Measurements from ENCODE around the gene JHY. TPM values are rescaled to one million over a fixed set of nuclear protein-coding genes. Genes with fewer than 3 reads are reported as not detected.

Gene JHY
- total and polyA plus RNA-seq, 2 donors (not counting 1 experiment from before 2014, with no cell fraction given), result 1.6 to 3.5 TPM

DNA sequence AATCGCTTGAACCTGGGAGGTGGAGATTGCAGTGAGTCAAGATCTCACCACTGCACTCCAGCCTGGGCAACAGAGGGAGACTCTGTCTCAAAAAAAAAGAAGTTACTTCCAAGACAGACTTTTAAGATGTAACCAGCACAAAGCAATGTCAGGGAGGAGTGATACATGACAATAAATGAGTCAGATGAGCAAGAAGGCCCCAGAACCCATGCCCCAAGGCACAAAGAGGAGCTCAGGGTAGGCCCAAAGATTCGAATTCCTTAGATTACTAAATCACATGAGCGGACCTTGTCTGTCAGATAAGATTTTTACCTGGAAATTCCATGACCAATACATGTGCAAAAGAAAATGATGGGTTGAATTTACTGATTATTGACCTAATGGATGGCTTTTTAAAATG is 10.5 kb upstream of the JHY start:
- Histone ChIP-seq H3K27me3 (ENCODE audit: control insufficient read depth, insufficient read depth, low read length) (no peaks in the 10 kb centered on the region), H3K36me3 (ENCODE audit: control insufficient read depth, insufficient read depth, low read length) (no peaks in the 10 kb centered on the region), H2AFZ (ENCODE audit: low read length) (no peak overlapping the region), H3K9ac (ENCODE audit: insufficient read depth, low read length) (no peak overlapping the region), H3K27ac (ENCODE audit: insufficient read depth, low read length) (no peak overlapping the region), H3K4me2 (ENCODE audit: extremely low read depth, insufficient read depth, low read length) (no peak overlapping the region), H3K4me3 (replicated peaks in 1 of 4; ENCODE audit: control extremely low read depth in 1 of 4, insufficient read depth in 1 of 4, low read depth in 3 of 4, low read length in 4 of 4) (no peak overlapping the region), H4K20me1 (ENCODE audit: control insufficient read depth, extremely low read depth, insufficient read depth, low read length) (no peaks in the 10 kb centered on the region), H3K4me1 (ENCODE audit: control insufficient read depth, extremely low read depth, insufficient read depth, low read length) (no peaks in the 10 kb centered on the region), H3K79me2 (ENCODE audit: control insufficient read depth, insufficient read depth, low read length) (no peaks in the 10 kb centered on the region), H3K9me3 (ENCODE audit: control insufficient read depth, insufficient read depth, low read depth, low read length) (no peaks in the 10 kb centered on the region)
- no peak for DNase-seq (ENCODE audit: low read depth in 2 of 2)
- TF ChIP-seq EZH2 (IDR thresholded peaks at IDR 0.05; ENCODE audit: low read length, missing control alignments), result no peak
- TF ChIP-seq, protein P1, sequence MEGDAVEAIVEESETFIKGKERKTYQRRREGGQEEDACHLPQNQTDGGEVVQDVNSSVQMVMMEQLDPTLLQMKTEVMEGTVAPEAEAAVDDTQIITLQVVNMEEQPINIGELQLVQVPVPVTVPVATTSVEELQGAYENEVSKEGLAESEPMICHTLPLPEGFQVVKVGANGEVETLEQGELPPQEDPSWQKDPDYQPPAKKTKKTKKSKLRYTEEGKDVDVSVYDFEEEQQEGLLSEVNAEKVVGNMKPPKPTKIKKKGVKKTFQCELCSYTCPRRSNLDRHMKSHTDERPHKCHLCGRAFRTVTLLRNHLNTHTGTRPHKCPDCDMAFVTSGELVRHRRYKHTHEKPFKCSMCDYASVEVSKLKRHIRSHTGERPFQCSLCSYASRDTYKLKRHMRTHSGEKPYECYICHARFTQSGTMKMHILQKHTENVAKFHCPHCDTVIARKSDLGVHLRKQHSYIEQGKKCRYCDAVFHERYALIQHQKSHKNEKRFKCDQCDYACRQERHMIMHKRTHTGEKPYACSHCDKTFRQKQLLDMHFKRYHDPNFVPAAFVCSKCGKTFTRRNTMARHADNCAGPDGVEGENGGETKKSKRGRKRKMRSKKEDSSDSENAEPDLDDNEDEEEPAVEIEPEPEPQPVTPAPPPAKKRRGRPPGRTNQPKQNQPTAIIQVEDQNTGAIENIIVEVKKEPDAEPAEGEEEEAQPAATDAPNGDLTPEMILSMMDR (conservative IDR thresholded peaks at IDR 0.05 in 1 of 2, IDR thresholded peaks at IDR 0.05 in 1 of 2; ENCODE audit: low read depth in 1 of 2, low read length in 2 of 2), result no peak

DNA sequence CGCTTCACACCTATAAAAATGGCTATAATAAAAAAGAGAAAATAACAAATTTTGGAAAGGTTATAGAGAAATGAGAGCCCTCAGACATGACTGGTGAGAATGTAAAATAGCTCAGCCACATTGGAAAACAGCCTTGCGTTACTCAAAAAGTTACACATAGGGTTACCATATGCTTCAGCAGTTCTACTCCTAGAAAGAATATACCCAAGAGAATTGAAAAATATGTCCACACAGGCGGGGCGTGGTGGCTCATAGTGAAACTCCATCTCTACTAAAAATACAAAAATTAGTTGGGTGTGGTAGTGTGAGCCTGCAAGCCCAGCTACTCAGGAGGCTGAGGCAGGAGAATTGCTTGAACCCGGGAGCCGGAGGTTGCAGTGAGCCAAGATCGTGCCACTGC is 7.6 kb upstream of the JHY start:
- no peak overlapping the region for H3K4me2 ChIP-seq (ENCODE audit: extremely low read depth, insufficient read depth, low read length)
- no peaks in the 10 kb centered on the region for H3K27me3 ChIP-seq (ENCODE audit: control insufficient read depth, insufficient read depth, low read length)
- no peak overlapping the region for H3K4me3 ChIP-seq (replicated peaks in 1 of 4; ENCODE audit: control extremely low read depth in 1 of 4, insufficient read depth in 1 of 4, low read depth in 3 of 4, low read length in 4 of 4)
- DNase-seq (ENCODE audit: low read depth in 2 of 2), result no peak
- TF ChIP-seq EZH2 (IDR thresholded peaks at IDR 0.05; ENCODE audit: low read length, missing control alignments), result no peak
- TF ChIP-seq, protein P1 (conservative IDR thresholded peaks at IDR 0.05 in 1 of 2, IDR thresholded peaks at IDR 0.05 in 1 of 2; ENCODE audit: low read depth in 1 of 2, low read length in 2 of 2), result no peak
- H3K79me2 ChIP-seq (ENCODE audit: control insufficient read depth, insufficient read depth, low read length), result no peaks in the 10 kb centered on the region
- H2AFZ ChIP-seq (ENCODE audit: low read length), result no peak overlapping the region
- H3K4me1 ChIP-seq (ENCODE audit: control insufficient read depth, extremely low read depth, insufficient read depth, low read length), result no peaks in the 10 kb centered on the region
- H3K36me3 ChIP-seq (ENCODE audit: control insufficient read depth, insufficient read depth, low read length), result no peaks in the 10 kb centered on the region
- H4K20me1 ChIP-seq (ENCODE audit: control insufficient read depth, extremely low read depth, insufficient read depth, low read length), result no peaks in the 10 kb centered on the region
- no peak overlapping the region for H3K9ac ChIP-seq (ENCODE audit: insufficient read depth, low read length)
- H3K9me3 ChIP-seq (ENCODE audit: control insufficient read depth, insufficient read depth, low read depth, low read length), result no peaks in the 10 kb centered on the region
- H3K27ac ChIP-seq (ENCODE audit: insufficient read depth, low read length), result no peak overlapping the region

DNA sequence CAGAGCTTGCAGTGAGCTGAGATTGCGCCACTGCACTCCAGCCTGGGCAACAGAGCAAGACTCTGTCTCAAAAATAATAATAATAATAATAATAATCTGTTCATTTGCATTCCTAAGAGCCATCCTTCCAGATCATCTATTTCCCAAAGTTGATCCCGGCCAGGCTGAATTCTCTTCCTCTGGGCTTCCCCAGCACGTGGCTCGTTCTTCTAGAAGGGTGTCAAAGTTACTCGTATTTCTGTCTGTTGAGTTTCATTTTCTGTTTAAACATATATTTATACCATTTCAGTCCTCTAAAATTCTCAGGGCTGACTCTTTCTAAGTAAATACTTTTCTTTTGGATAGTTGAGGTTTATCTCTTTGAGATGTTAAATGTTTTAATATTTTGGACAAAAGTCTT is 4.8 kb upstream of the JHY start:
- Histone ChIP-seq H3K9me3 (ENCODE audit: control insufficient read depth, insufficient read depth, low read depth, low read length) (no peaks in the 10 kb centered on the region), H4K20me1 (ENCODE audit: control insufficient read depth, extremely low read depth, insufficient read depth, low read length) (no peaks in the 10 kb centered on the region), H3K27me3 (ENCODE audit: control insufficient read depth, insufficient read depth, low read length) (peaks cover 3% of the 10 kb centered on the region), H3K4me3 (replicated peaks in 1 of 4; ENCODE audit: control extremely low read depth in 1 of 4, insufficient read depth in 1 of 4, low read depth in 3 of 4, low read length in 4 of 4) (no peak overlapping the region), H3K36me3 (ENCODE audit: control insufficient read depth, insufficient read depth, low read length) (no peaks in the 10 kb centered on the region), H2AFZ (ENCODE audit: low read length) (no peak overlapping the region), H3K27ac (ENCODE audit: insufficient read depth, low read length) (no peak overlapping the region), H3K9ac (ENCODE audit: insufficient read depth, low read length) (no peak overlapping the region), H3K79me2 (ENCODE audit: control insufficient read depth, insufficient read depth, low read length) (no peaks in the 10 kb centered on the region), H3K4me2 (ENCODE audit: extremely low read depth, insufficient read depth, low read length) (no peak overlapping the region), H3K4me1 (ENCODE audit: control insufficient read depth, extremely low read depth, insufficient read depth, low read length) (no peaks in the 10 kb centered on the region)
- DNase-seq (ENCODE audit: low read depth in 2 of 2), result no peak
- TF ChIP-seq, protein P1 (conservative IDR thresholded peaks at IDR 0.05 in 1 of 2, IDR thresholded peaks at IDR 0.05 in 1 of 2; ENCODE audit: low read depth in 1 of 2, low read length in 2 of 2), result no peak
- no peak for TF ChIP-seq EZH2 (IDR thresholded peaks at IDR 0.05; ENCODE audit: low read length, missing control alignments)

Data from fibroblast of lung (primary cell).